SK-N-SH treated with all-trans-retinoic acid at 6 μM for 48 hours (cell line): ENCODE data around the gene TFAM.

Experiments
- GLIS3 ChIP-seq: fragments of 250-450 bp; sonication (Bioruptor Pico); IDR thresholded peaks from 2 replicates; pipeline ENCODE4 v1.5.0; 2020; ENCODE audit warnings: mild to moderate bottlenecking, moderate library complexity
- RARB ChIP-seq: fragments of 250-450 bp; sonication (Bioruptor Pico); IDR thresholded peaks from 2 replicates; pipeline ENCODE4 v1.8.0; 2021; ENCODE audit warnings: mild to moderate bottlenecking, moderate library complexity
- ZFP30 ChIP-seq: fragments of 450-650 bp; formaldehyde crosslinking; IDR thresholded peaks from 2 replicates; pipeline ENCODE4 v1.5.0; 2022; ENCODE audit warnings: mild to moderate bottlenecking, moderate library complexity

DNA sequence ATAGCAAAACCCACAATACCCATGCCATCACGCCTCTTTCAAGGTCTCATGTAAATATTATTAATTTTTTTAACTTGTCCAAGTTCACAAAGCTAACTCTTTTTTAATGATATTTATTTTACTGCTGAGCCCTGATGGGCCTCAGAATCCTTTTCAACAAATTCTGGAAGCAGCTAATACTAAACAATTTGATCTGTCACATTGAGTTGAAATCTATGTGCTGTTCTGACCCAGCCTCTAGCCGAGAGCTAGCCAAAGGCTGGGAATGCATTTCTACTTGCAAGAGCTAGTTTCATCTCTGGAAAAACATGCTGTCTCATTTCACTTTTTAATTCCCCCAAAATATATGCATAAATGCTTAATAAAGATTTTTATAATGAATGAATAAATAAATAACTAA, 47.9 kb downstream of the TFAM start:
- no peak for TF ChIP-seq GLIS3
- TF ChIP-seq RARB (CRISPR knock-in tag), result no peak
- no peak for TF ChIP-seq ZFP30 (CRISPR knock-in tag)
